ENCODE measurements around the gene NIPBL. TPM values are rescaled to one million over a fixed set of nuclear protein-coding genes. Genes with fewer than 3 reads are reported as not detected.
"Not testable (repeated sequence)": the region's sequence is repeated elsewhere in the genome, so short reads cannot be mapped to it uniquely, and the experiment has no call there.

Gene NIPBL
- total and polyA plus RNA-seq, 4 experiments from 2014 or later = 3.8 to 110 (median 74.4) TPM

GRCh38 chr5:36844305-36844704 lies 32.3 kb upstream of the NIPBL start:
- Mint-ChIP-seq H3K36me3 (no peaks in the 10 kb centered on the region), H3K27me3 (peaks cover 18 to 22% of the 10 kb centered on the region in 2 donors), H3K4me1 (peaks cover 6 to 7% (median 6%) of the 10 kb centered on the region in 4 donors), H3K9me3 (peaks cover 0 to 4% (median 2%) of the 10 kb centered on the region in 8 donors), H3K27ac (no peak overlapping the region), H3K4me3 (no peak overlapping the region)
- Histone ChIP-seq H3K4me1 (ENCODE audit: insufficient read depth, low read length) (no peaks in the 10 kb centered on the region), H3K27me3 (ENCODE audit: insufficient read depth, low read length) (no peaks in the 10 kb centered on the region), H3K4me3 (ENCODE audit: low read length in 2 of 2) (no peak overlapping the region), H3K27ac (ENCODE audit: low read depth, low read length) (no peak overlapping the region), H3K36me3 (ENCODE audit: insufficient read depth, low read length) (no peaks in the 10 kb centered on the region), H3K9me3 (ENCODE audit: control insufficient read depth in 1 of 2, low read length in 2 of 2) (no peaks in the 10 kb centered on the region)
- CTCF ChIA-PET (ENCODE audit: partially characterized antibody) = interaction anchor here (1.2 kb wide), 1 partner anchor 9 kb away, joined by 3 read pairs; no protein-coding TSS in a partner anchor
- intact Hi-C loops (cut with micrococcal nuclease) = no loop called here
- POLR2A ChIA-PET (ENCODE audit: partially characterized antibody) = no interaction called here
- no peak for DNase-seq

GRCh38 chr5:36848545-36848944 lies 28.0 kb upstream of the NIPBL start:
- H3K27ac Mint-ChIP-seq; DNase-seq; H3K36me3 Mint-ChIP-seq; intact Hi-C loops (cut with micrococcal nuclease); H3K4me1 ChIP-seq (ENCODE audit: insufficient read depth, low read length); H3K27ac ChIP-seq (ENCODE audit: low read depth, low read length); H3K4me3 ChIP-seq (ENCODE audit: low read length in 2 of 2); H3K4me1 Mint-ChIP-seq; POLR2A ChIA-PET (ENCODE audit: partially characterized antibody); H3K9me3 ChIP-seq (ENCODE audit: control insufficient read depth in 1 of 2, low read length in 2 of 2); H3K36me3 ChIP-seq (ENCODE audit: insufficient read depth, low read length); H3K27me3 ChIP-seq (ENCODE audit: insufficient read depth, low read length); CTCF ChIA-PET (ENCODE audit: partially characterized antibody); H3K4me3 Mint-ChIP-seq: not testable (repeated sequence)
- Mint-ChIP-seq H3K9me3 (peaks cover 0 to 12% (median 3%) of the 10 kb centered on the region in 8 donors), H3K27me3 (peaks cover 18 to 25% of the 10 kb centered on the region in 2 donors)

- H3K27me3 ChIP-seq (ENCODE audit: insufficient read depth, low read length); H3K9me3 ChIP-seq (ENCODE audit: control insufficient read depth in 1 of 2, low read length in 2 of 2); H3K4me1 ChIP-seq (ENCODE audit: insufficient read depth, low read length); H3K36me3 Mint-ChIP-seq; DNase-seq; intact Hi-C loops (cut with micrococcal nuclease); H3K4me3 ChIP-seq (ENCODE audit: low read length in 2 of 2); H3K4me1 Mint-ChIP-seq; H3K4me3 Mint-ChIP-seq; POLR2A ChIA-PET (ENCODE audit: partially characterized antibody); H3K27ac Mint-ChIP-seq; H3K27ac ChIP-seq (ENCODE audit: low read depth, low read length); H3K36me3 ChIP-seq (ENCODE audit: insufficient read depth, low read length): not testable (repeated sequence)
- peaks cover 0 to 12% (median 3%) of the 10 kb centered on the region in 8 donors for H3K9me3 Mint-ChIP-seq
- CTCF ChIA-PET (ENCODE audit: partially characterized antibody) = interaction anchor here (0.8 kb wide), 1 partner anchor 10 kb away, joined by 4 read pairs; no protein-coding TSS in a partner anchor
- peaks cover 9 to 14% of the 10 kb centered on the region in 2 donors for H3K27me3 Mint-ChIP-seq
Measured at GRCh38 chr5:36852903-36853302, 23.7 kb upstream of the NIPBL start.

- Mint-ChIP-seq H3K4me1 (no peaks in the 10 kb centered on the region), H3K9me3 (peaks cover 0 to 12% (median 2%) of the 10 kb centered on the region in 8 donors), H3K27ac (peak overlapping the region in 1 of 7 donors; percentile 46), H3K27me3 (peaks cover 11 to 12% of the 10 kb centered on the region in 2 donors), H3K36me3 (no peaks in the 10 kb centered on the region), H3K4me3 (no peak overlapping the region)
- Histone ChIP-seq H3K27me3 (ENCODE audit: insufficient read depth, low read length) (no peaks in the 10 kb centered on the region), H3K36me3 (ENCODE audit: insufficient read depth, low read length) (no peaks in the 10 kb centered on the region), H3K4me1 (ENCODE audit: insufficient read depth, low read length) (no peaks in the 10 kb centered on the region), H3K9me3 (ENCODE audit: control insufficient read depth in 1 of 2, low read length in 2 of 2) (no peaks in the 10 kb centered on the region), H3K4me3 (ENCODE audit: low read length in 2 of 2) (no peak overlapping the region), H3K27ac (ENCODE audit: low read depth, low read length) (no peak overlapping the region)
- no peak for DNase-seq
- intact Hi-C loops (cut with micrococcal nuclease) = no loop called here
- CTCF ChIA-PET (ENCODE audit: partially characterized antibody) = interaction anchor here (0.7 to 1.1 kb wide), 2 partner anchors 16 to 127 kb away, joined by 3 read pairs; no protein-coding TSS in a partner anchor
- POLR2A ChIA-PET (ENCODE audit: partially characterized antibody) = no interaction called here
Measured at GRCh38 chr5:36854402-36855140, 22.0 kb upstream of the NIPBL start.

- Histone ChIP-seq H3K4me3 (ENCODE audit: low read length in 2 of 2) (no peak overlapping the region), H3K4me1 (ENCODE audit: insufficient read depth, low read length) (no peaks in the 10 kb centered on the region), H3K27me3 (ENCODE audit: insufficient read depth, low read length) (no peaks in the 10 kb centered on the region), H3K9me3 (ENCODE audit: control insufficient read depth in 1 of 2, low read length in 2 of 2) (no peaks in the 10 kb centered on the region), H3K27ac (ENCODE audit: low read depth, low read length) (no peak overlapping the region), H3K36me3 (ENCODE audit: insufficient read depth, low read length) (no peaks in the 10 kb centered on the region)
- intact Hi-C loops (cut with micrococcal nuclease) = no loop called here
- DNase-seq = no peak
- H3K4me1 Mint-ChIP-seq = no peaks in the 10 kb centered on the region
- POLR2A ChIA-PET (ENCODE audit: partially characterized antibody) = no interaction called here
- no peak overlapping the region for H3K4me3 Mint-ChIP-seq
- H3K9me3 Mint-ChIP-seq = peaks cover 0 to 8% (median under 1%) of the 10 kb centered on the region in 8 donors
- no peak overlapping the region for H3K27ac Mint-ChIP-seq
- H3K36me3 Mint-ChIP-seq = no peaks in the 10 kb centered on the region
- CTCF ChIA-PET (ENCODE audit: partially characterized antibody) = interaction anchor here (1.1 kb wide), 2 partner anchors 13 to 15 kb away, joined by 3 read pairs; no protein-coding TSS in a partner anchor
- peaks cover 7 to 9% of the 10 kb centered on the region in 2 donors for H3K27me3 Mint-ChIP-seq
Measured at GRCh38 chr5:36855141-36855495, 21.5 kb upstream of the NIPBL start.

- peaks cover 0 to 1% (median 0%) of the 10 kb centered on the region in 8 donors for H3K9me3 Mint-ChIP-seq
- no peaks in the 10 kb centered on the region for H3K27me3 ChIP-seq (ENCODE audit: insufficient read depth, low read length)
- no peaks in the 10 kb centered on the region for H3K9me3 ChIP-seq (ENCODE audit: control insufficient read depth in 1 of 2, low read length in 2 of 2)
- no peak for DNase-seq
- H3K36me3 ChIP-seq (ENCODE audit: insufficient read depth, low read length) = no peaks in the 10 kb centered on the region
- intact Hi-C loops (cut with micrococcal nuclease) = no loop called here
- no peak overlapping the region for H3K4me3 Mint-ChIP-seq
- ChIA-PET CTCF (ENCODE audit: partially characterized antibody) (no interaction called here), POLR2A (ENCODE audit: partially characterized antibody) (no interaction called here)
- peaks cover 4 to 13% of the 10 kb centered on the region in 2 donors for H3K27me3 Mint-ChIP-seq
- H3K4me1 ChIP-seq (ENCODE audit: insufficient read depth, low read length) = no peaks in the 10 kb centered on the region
- no peak overlapping the region for H3K27ac ChIP-seq (ENCODE audit: low read depth, low read length)
- H3K27ac Mint-ChIP-seq = no peak overlapping the region
- peaks cover 0 to 3% (median under 1%) of the 10 kb centered on the region in 4 donors for H3K4me1 Mint-ChIP-seq
- H3K4me3 ChIP-seq (ENCODE audit: low read length in 2 of 2) = no peak overlapping the region
- H3K36me3 Mint-ChIP-seq = peaks cover 1 to 4% of the 10 kb centered on the region in 2 donors
Measured at GRCh38 chr5:36861871-36862270, 14.7 kb upstream of the NIPBL start.

- H3K4me3 Mint-ChIP-seq = peak overlapping the region in 4 of 8 donors; percentile 2 to 59 (median 24)
- Histone ChIP-seq H3K9me3 (ENCODE audit: control insufficient read depth in 1 of 2, low read length in 2 of 2) (no peaks in the 10 kb centered on the region), H3K27ac (ENCODE audit: low read depth, low read length) (no peak overlapping the region), H3K4me1 (ENCODE audit: insufficient read depth, low read length) (peaks cover 48% of the 10 kb centered on the region), H3K4me3 (ENCODE audit: low read length in 2 of 2) (no peak overlapping the region), H3K36me3 (ENCODE audit: insufficient read depth, low read length) (no peaks in the 10 kb centered on the region), H3K27me3 (ENCODE audit: insufficient read depth, low read length) (no peaks in the 10 kb centered on the region)
- intact Hi-C loops (cut with micrococcal nuclease) = loop anchor here (1.0 kb wide), 4 partner anchors 125 to 180 kb away; no protein-coding TSS in a partner anchor
- DNase-seq = peak in 4 of 5 donors; percentile 68 to 73 (median 70)
- CTCF ChIA-PET (ENCODE audit: partially characterized antibody) = interaction anchor here (0.6 to 4.1 kb wide), 8 partner anchors 16 to 180 kb away, joined by 3 to 43 read pairs (median 5); no protein-coding TSS in a partner anchor
- H3K27ac Mint-ChIP-seq = peak overlapping the region in 4 of 7 donors; percentile 36 to 68 (median 55)
- POLR2A ChIA-PET (ENCODE audit: partially characterized antibody) = interaction anchor here (0.6 kb wide), 1 partner anchor 378 kb away, joined by 3 read pairs; no protein-coding TSS in a partner anchor
- H3K9me3 Mint-ChIP-seq = peaks cover 0 to 2% (median 0%) of the 10 kb centered on the region in 8 donors
- peaks cover 4 to 7% of the 10 kb centered on the region in 2 donors for H3K36me3 Mint-ChIP-seq
- H3K27me3 Mint-ChIP-seq = no peaks in the 10 kb centered on the region
- peaks cover 22 to 37% (median 28%) of the 10 kb centered on the region in 4 donors for H3K4me1 Mint-ChIP-seq
Measured at GRCh38 chr5:36870399-36871040, 6.0 kb upstream of the NIPBL start.
